CD14-positive monocyte (primary cell): ENCODE results near the gene PNMA6F. TPM values are rescaled to one million over a fixed set of nuclear protein-coding genes. Genes with fewer than 3 reads are reported as not detected.

Experiments
- DNase-seq, 3 donors: peaks; one replicate each; pipeline ENCODE4 v3.0.0-alpha.2; 2011 to 2022
- H2AFZ ChIP-seq: 2 replicates; pipeline ENCODE4 v1.6.0; 2012; ENCODE audit warnings: mild to moderate bottlenecking, low read depth, low read length, inconsistent platforms; ENCODE audit not compliant: insufficient read depth, poor library complexity, severe bottlenecking
- H3K27ac ChIP-seq, 2 donors: 1 replicate in 1 of 2; 2 replicates in 1 of 2; pipeline ENCODE4 v1.5.1; 2012 to 2013; ENCODE audit warnings: low read length in 2 of 2, control low read depth in 1 of 2, inconsistent platforms in 1 of 2, low read depth in 1 of 2, mild to moderate bottlenecking in 1 of 2
- H3K27me3 ChIP-seq, 2 donors: one replicate each; pipeline versions ENCODE4 v1.6.0 to v1.6.1; 2011 to 2013; ENCODE audit warnings: low read length in 2 of 2; ENCODE audit not compliant: control insufficient read depth in 2 of 2, insufficient read depth in 2 of 2
- H3K36me3 ChIP-seq, 2 donors: replicated peaks in 1 of 2; 1 replicate in 1 of 2; 2 replicates in 1 of 2; pipeline versions ENCODE4 v1.5.1 to v1.6.1; 2012 to 2013; ENCODE audit warnings: low read length in 2 of 2, control low read depth in 1 of 2, inconsistent platforms in 1 of 2, mild to moderate bottlenecking in 1 of 2; ENCODE audit not compliant: insufficient read depth in 2 of 2, control insufficient read depth in 1 of 2
- H3K4me1 ChIP-seq, 2 donors: 1 replicate in 1 of 2; 2 replicates in 1 of 2; pipeline versions ENCODE4 v1.5.1 to v1.6.1; 2012 to 2013; ENCODE audit warnings: low read length in 2 of 2, control low read depth in 1 of 2, inconsistent platforms in 1 of 2, mild to moderate bottlenecking in 1 of 2, moderate library complexity in 1 of 2; ENCODE audit not compliant: insufficient read depth in 2 of 2, control insufficient read depth in 1 of 2
- H3K4me2 ChIP-seq: replicated peaks from 2 replicates; pipeline ENCODE3; 2012; ENCODE audit warnings: low read length, moderate library complexity, mild to moderate bottlenecking; ENCODE audit not compliant: poor library complexity, severe bottlenecking; ENCODE audit errors: extremely low read depth
- H3K4me3 ChIP-seq, 3 experiments: fragments of 200-600 bp in 1 of 3; sonication (generic) in 1 of 3; replicated peaks in 1 of 3; 1 replicate in 2 of 3; 2 replicates in 1 of 3; pipeline ENCODE4 v1.5.1; 2011 to 2013; ENCODE audit warnings: low read length in 3 of 3, mild to moderate bottlenecking in 3 of 3, control low read depth in 2 of 3, low read depth in 2 of 3, inconsistent platforms in 1 of 3, moderate library complexity in 1 of 3
- H3K79me2 ChIP-seq: 2 replicates; pipeline ENCODE4 v1.6.0; 2012; ENCODE audit warnings: mild to moderate bottlenecking, control low read depth, inconsistent platforms, low read length, moderate library complexity; ENCODE audit not compliant: insufficient read depth
- H3K9ac ChIP-seq: 2 replicates; pipeline ENCODE4 v1.6.0; 2017; ENCODE audit warnings: low read length, mild to moderate bottlenecking; ENCODE audit not compliant: insufficient read depth, poor library complexity, severe bottlenecking
- H3K9me3 ChIP-seq, 2 donors: replicated peaks in 1 of 2; 1 replicate in 1 of 2; 2 replicates in 1 of 2; pipeline versions ENCODE4 v1.5.1 to v1.6.1; 2012 to 2013; ENCODE audit warnings: low read length in 2 of 2, control low read depth in 1 of 2; ENCODE audit not compliant: control insufficient read depth in 1 of 2, insufficient read depth in 1 of 2
- H4K20me1 ChIP-seq: 2 replicates; pipeline ENCODE4 v1.6.0; 2012; ENCODE audit warnings: mild to moderate bottlenecking, low read length, control low read depth, moderate library complexity; ENCODE audit not compliant: insufficient read depth
- H3K27ac Mint-ChIP-seq, 7 donors: one replicate each; pipeline ENCODE4 v1.8.0; 2020; ENCODE audit warnings: mild to moderate bottlenecking in 7 of 7, mixed read lengths in 7 of 7, moderate library complexity in 6 of 7, inconsistent platforms in 2 of 7
- H3K27me3 Mint-ChIP-seq, 3 donors: one replicate each; pipeline ENCODE4 v1.8.0; 2021 to 2022; ENCODE audit warnings: low read depth in 3 of 3, mild to moderate bottlenecking in 3 of 3, mixed read lengths in 3 of 3, moderate library complexity in 3 of 3, inconsistent platforms in 1 of 3
- H3K36me3 Mint-ChIP-seq, 2 donors: one replicate each; pipeline ENCODE4 v1.8.0; 2020; ENCODE audit warnings: mixed read lengths in 2 of 2, inconsistent platforms in 1 of 2, mild to moderate bottlenecking in 1 of 2
- H3K4me1 Mint-ChIP-seq: one replicate; pipeline ENCODE4 v1.8.0; 2020; ENCODE audit warnings: mild to moderate bottlenecking, mixed read lengths
- H3K4me3 Mint-ChIP-seq, 2 donors: one replicate each; pipeline ENCODE4 v1.8.0; 2020; ENCODE audit warnings: mild to moderate bottlenecking in 2 of 2, mixed read lengths in 2 of 2, moderate library complexity in 1 of 2
- H3K9me3 Mint-ChIP-seq, 7 donors: one replicate each; pipeline ENCODE4 v1.8.0; 2020 to 2022; ENCODE audit warnings: mixed read lengths in 7 of 7, mild to moderate bottlenecking in 6 of 7, moderate library complexity in 6 of 7, inconsistent platforms in 2 of 7
- CTCF ChIP-seq: fragments of 200-600 bp; IDR thresholded peaks from one replicate; pipeline ENCODE4 v1.8.0; 2022; ENCODE audit warnings: antibody characterized with exemption, mild to moderate bottlenecking
- WGBS: methylation state at CpG from one replicate; pipeline ENCODE4 v1.1.5; 2013; ENCODE audit warnings: missing lambda C conversion rate; ENCODE audit not compliant: insufficient coverage; 5-methylcytosine and 5-hydroxymethylcytosine counted together
- intact Hi-C, 2 donors: fragments of 100-400 bp; cut with micrococcal nuclease; formaldehyde crosslinking; loops; one replicate each; pipeline versions ENCODE4 v1.15.0 to v1.15.1; 2023
- polyA plus RNA-seq, 3 donors: library from polyadenylated mRNA; depleted of rRNA in 1 of 3; unstranded in 2 of 3; stranded (reverse) in 1 of 3; fragments of 300-500 nt in 2 of 3; fragments of >200 nt in 1 of 3; fragmentation: Illumina TruSeq in 2 of 3; gene quantifications; 1 replicate in 2 of 3; 2 replicates in 1 of 3; pipeline ENCODE4 v1.2.3, GENCODE V29; 2012 to 2021

The PNMA6F gene
- polyA plus RNA-seq, 3 donors, result not detected

GRCh38 chrX:153348421-153348820, 26.9 kb upstream of the PNMA6F start:
- no peak overlapping the region for H3K4me2 ChIP-seq
- peaks cover 46 to 65% of the 10 kb centered on the region in 2 donors for H3K36me3 ChIP-seq
- peaks cover 0 to 3% (median 2%) of the 10 kb centered on the region in 3 donors for H3K27me3 Mint-ChIP-seq
- no peaks in the 10 kb centered on the region for H3K4me1 Mint-ChIP-seq
- H3K79me2 ChIP-seq, result no peaks in the 10 kb centered on the region
- H3K9me3 ChIP-seq, result no peaks in the 10 kb centered on the region
- no peaks in the 10 kb centered on the region for H3K4me1 ChIP-seq
- H3K36me3 Mint-ChIP-seq, result peaks cover 40 to 46% of the 10 kb centered on the region in 2 donors
- H3K9me3 Mint-ChIP-seq, result peaks cover 0 to 15% (median 2%) of the 10 kb centered on the region in 7 donors
- H3K4me3 ChIP-seq, result no peak overlapping the region
- intact Hi-C loops, result no loop called here
- no peak overlapping the region for H3K27ac Mint-ChIP-seq
- no peak for DNase-seq
- WGBS, result 71% methylated on average over 4 of the region's 8 CpGs
- H3K27ac ChIP-seq, result no peak overlapping the region
- no peaks in the 10 kb centered on the region for H4K20me1 ChIP-seq
- H2AFZ ChIP-seq, result no peak overlapping the region
- TF ChIP-seq CTCF, result no peak
- H3K9ac ChIP-seq, result no peak overlapping the region
- H3K4me3 Mint-ChIP-seq, result no peak overlapping the region
- H3K27me3 ChIP-seq, result no peaks in the 10 kb centered on the region

DNA sequence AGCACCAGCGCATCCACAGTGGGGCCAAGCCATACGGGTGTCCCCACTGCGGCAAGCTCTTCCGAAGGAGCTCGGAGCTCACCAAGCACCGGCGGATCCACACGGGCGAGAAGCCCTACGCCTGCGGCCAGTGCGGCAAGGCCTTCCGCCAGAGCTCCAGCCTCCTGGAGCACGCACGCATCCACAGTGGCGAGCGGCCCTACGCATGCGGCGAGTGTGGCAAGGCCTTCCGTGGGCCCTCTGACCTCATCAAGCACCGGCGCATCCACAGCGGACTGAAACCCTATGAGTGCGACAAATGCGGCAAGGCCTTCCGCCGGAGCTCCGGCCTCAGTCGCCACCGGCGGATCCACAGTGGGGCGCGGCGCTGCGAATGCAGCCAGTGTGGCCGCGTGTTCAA, 26.0 kb upstream of the PNMA6F start:
- no peaks in the 10 kb centered on the region for H4K20me1 ChIP-seq
- H3K9ac ChIP-seq, result no peak overlapping the region
- no peak overlapping the region for H3K27ac Mint-ChIP-seq
- H3K4me3 Mint-ChIP-seq, result no peak overlapping the region
- intact Hi-C loops, result no loop called here
- H3K4me1 Mint-ChIP-seq, result no peaks in the 10 kb centered on the region
- H3K27me3 ChIP-seq, result no peaks in the 10 kb centered on the region
- H3K27me3 Mint-ChIP-seq, result peaks cover 0 to 3% (median 0%) of the 10 kb centered on the region in 3 donors
- H3K36me3 Mint-ChIP-seq, result peaks cover 43 to 52% of the 10 kb centered on the region in 2 donors
- no peak overlapping the region for H3K27ac ChIP-seq
- H3K79me2 ChIP-seq, result no peaks in the 10 kb centered on the region
- no peak overlapping the region for H2AFZ ChIP-seq
- 97% methylated on average over 14 of the region's 38 CpGs for WGBS
- H3K4me2 ChIP-seq, result no peak overlapping the region
- peaks cover 46 to 65% of the 10 kb centered on the region in 2 donors for H3K36me3 ChIP-seq
- DNase-seq, result no peak
- no peak overlapping the region for H3K4me3 ChIP-seq
- TF ChIP-seq CTCF, result no peak
- H3K9me3 Mint-ChIP-seq, result peaks cover 0 to 15% (median 2%) of the 10 kb centered on the region in 7 donors
- no peaks in the 10 kb centered on the region for H3K4me1 ChIP-seq
- no peaks in the 10 kb centered on the region for H3K9me3 ChIP-seq
